Activated CD4-positive, alpha-beta T cell treated with anti-CD3 and anti-CD28 coated beads for 36 hours (primary cell): ENCODE measurements around the gene COL6A5. TPM values are rescaled to one million over a fixed set of nuclear protein-coding genes. Genes with fewer than 3 reads are reported as not detected.
"Not testable (repeated sequence)": the region's sequence is repeated elsewhere in the genome, so short reads cannot be mapped to it uniquely, and the experiment has no call there.

Experiments
- ATAC-seq: fragments of 200-7000 bp; cut with Tn5 transposase; one replicate; pipeline ENCODE4 v1.10.0; 2021; ENCODE audit warnings: mild to moderate bottlenecking, moderate library complexity
- CTCF ChIA-PET: fragments of 350-600 bp; sonication (Branson Sonifier 250); formaldehyde crosslinking; loops from one replicate; lab custom pipeline; 2021; ENCODE audit warnings: antibody characterized with exemption; lab: Charles Lee
- POLR2A ChIA-PET: fragments of 350-600 bp; sonication (Branson Sonifier 250); formaldehyde crosslinking; loops from one replicate; lab custom pipeline; 2021; ENCODE audit warnings: antibody characterized with exemption, inconsistent platforms; lab: Charles Lee
- DNase-seq: peaks from one replicate; pipeline ENCODE4 v3.0.0-alpha.2; 2020
- H3K27ac Mint-ChIP-seq: one replicate; pipeline ENCODE4 v1.8.0; 2021; ENCODE audit warnings: mixed read lengths
- H3K27me3 Mint-ChIP-seq: one replicate; pipeline ENCODE4 v1.8.0; 2021; ENCODE audit warnings: mixed read lengths
- H3K36me3 Mint-ChIP-seq: one replicate; pipeline ENCODE4 v1.8.0; 2021; ENCODE audit warnings: low read depth, mixed read lengths
- H3K4me1 Mint-ChIP-seq: one replicate; pipeline ENCODE4 v1.8.0; 2021; ENCODE audit warnings: mixed read lengths
- H3K4me3 Mint-ChIP-seq: one replicate; pipeline ENCODE4 v1.8.0; 2021; ENCODE audit warnings: mild to moderate bottlenecking, moderate library complexity, mixed read lengths
- H3K9me3 Mint-ChIP-seq: one replicate; pipeline ENCODE4 v1.8.0; 2021; ENCODE audit warnings: low read depth, mixed read lengths
- intact Hi-C, 2 experiments: fragments of 100-400 bp; cut with DNase I in 1 of 2; cut with micrococcal nuclease in 1 of 2; formaldehyde crosslinking; loops; one replicate each; pipeline versions ENCODE4 v1.14.2 to v1.15.1; 2022 to 2024; cut with DNase I, micrococcal nuclease
- total RNA-seq, 2 experiments: library from RNA; stranded (reverse); gene quantifications; one replicate each; pipeline ENCODE4 v1.2.3, GENCODE V29; 2021

Gene COL6A5
- total RNA-seq, 2 experiments from 2014 or later = not detected

- Mint-ChIP-seq H3K9me3 (no peaks in the 10 kb centered on the region), H3K4me1 (no peaks in the 10 kb centered on the region), H3K27me3 (peaks cover 21% of the 10 kb centered on the region), H3K36me3 (no peaks in the 10 kb centered on the region), H3K27ac (no peak overlapping the region), H3K4me3 (no peak overlapping the region)
- no peak for ATAC-seq
- intact Hi-C loops = no loop called here
- no peak for DNase-seq
- ChIA-PET CTCF (no interaction called here), POLR2A (no interaction called here)
These were observed 75.0 kb downstream of the COL6A5 start for GRCh38 chr3:130420466-130420865.

- ChIA-PET CTCF (no interaction called here), POLR2A (no interaction called here)
- intact Hi-C loops = no loop called here
- Mint-ChIP-seq H3K9me3 (no peaks in the 10 kb centered on the region), H3K27me3 (peaks cover 20% of the 10 kb centered on the region), H3K4me3 (no peak overlapping the region), H3K27ac (no peak overlapping the region), H3K4me1 (no peaks in the 10 kb centered on the region), H3K36me3 (no peaks in the 10 kb centered on the region)
- DNase-seq = no peak
- no peak for ATAC-seq
These were observed 77.6 kb downstream of the COL6A5 start for GRCh38 chr3:130423064-130423463.

GRCh38 chr3:130424837-130425236 is 79.4 kb downstream of the COL6A5 start:
- Mint-ChIP-seq H3K4me3 (no peak overlapping the region), H3K27ac (no peak overlapping the region), H3K9me3 (no peaks in the 10 kb centered on the region), H3K36me3 (no peaks in the 10 kb centered on the region), H3K27me3 (peaks cover 18% of the 10 kb centered on the region), H3K4me1 (no peaks in the 10 kb centered on the region)
- intact Hi-C loops = no loop called here
- ChIA-PET CTCF (no interaction called here), POLR2A (no interaction called here)
- ATAC-seq = no peak
- no peak for DNase-seq

- DNase-seq (no peak), ATAC-seq (no peak)
- intact Hi-C loops = no loop called here
- H3K4me3 Mint-ChIP-seq = no peak overlapping the region
- no peaks in the 10 kb centered on the region for H3K4me1 Mint-ChIP-seq
- no peak overlapping the region for H3K27ac Mint-ChIP-seq
- no peaks in the 10 kb centered on the region for H3K9me3 Mint-ChIP-seq
- ChIA-PET POLR2A (no interaction called here), CTCF (no interaction called here)
- no peaks in the 10 kb centered on the region for H3K36me3 Mint-ChIP-seq
- H3K27me3 Mint-ChIP-seq = peaks cover 18% of the 10 kb centered on the region
These were observed 80.0 kb downstream of the COL6A5 start for GRCh38 chr3:130425484-130425883.

GRCh38 chr3:130426206-130426605 is 80.7 kb downstream of the COL6A5 start:
- intact Hi-C loops = no loop called here
- H3K4me3 Mint-ChIP-seq = no peak overlapping the region
- no peaks in the 10 kb centered on the region for H3K4me1 Mint-ChIP-seq
- ChIA-PET CTCF (no interaction called here), POLR2A (no interaction called here)
- peaks cover 17% of the 10 kb centered on the region for H3K27me3 Mint-ChIP-seq
- DNase-seq (no peak), ATAC-seq (no peak)
- no peaks in the 10 kb centered on the region for H3K9me3 Mint-ChIP-seq
- no peak overlapping the region for H3K27ac Mint-ChIP-seq
- H3K36me3 Mint-ChIP-seq = no peaks in the 10 kb centered on the region

- Mint-ChIP-seq H3K27ac (no peak overlapping the region), H3K27me3 (peaks cover 16% of the 10 kb centered on the region), H3K36me3 (no peaks in the 10 kb centered on the region), H3K4me1 (no peaks in the 10 kb centered on the region), H3K4me3 (no peak overlapping the region), H3K9me3 (no peaks in the 10 kb centered on the region)
- intact Hi-C loops = no loop called here
- ATAC-seq (no peak), DNase-seq (no peak)
- ChIA-PET POLR2A (no interaction called here), CTCF (interaction anchor here (0.5 to 0.8 kb wide), 2 partner anchors 70 to 180 kb away, joined by 3 to 4 read pairs; no protein-coding TSS in a partner anchor)
These were observed 83.6 kb downstream of the COL6A5 start for GRCh38 chr3:130428871-130429712.

GRCh38 chr3:130429713-130430023 is 84.2 kb downstream of the COL6A5 start:
- intact Hi-C loops = no loop called here
- Mint-ChIP-seq H3K27ac (no peak overlapping the region), H3K4me3 (no peak overlapping the region), H3K36me3 (no peaks in the 10 kb centered on the region), H3K27me3 (peaks cover 12% of the 10 kb centered on the region), H3K4me1 (no peaks in the 10 kb centered on the region), H3K9me3 (no peaks in the 10 kb centered on the region)
- ATAC-seq (no peak), DNase-seq (no peak)
- ChIA-PET CTCF (interaction anchor here (0.8 kb wide), 1 partner anchor 180 kb away, joined by 4 read pairs; no protein-coding TSS in a partner anchor), POLR2A (no interaction called here)

- Mint-ChIP-seq H3K4me1 (no peaks in the 10 kb centered on the region), H3K4me3 (no peak overlapping the region), H3K27ac (no peak overlapping the region), H3K9me3 (no peaks in the 10 kb centered on the region), H3K36me3 (no peaks in the 10 kb centered on the region), H3K27me3 (peaks cover 8% of the 10 kb centered on the region)
- DNase-seq (no peak), ATAC-seq (no peak)
- CTCF ChIA-PET = interaction anchor here (0.5 to 1.4 kb wide), 2 partner anchors 10 to 20 kb away, joined by 3 to 4 read pairs; no protein-coding TSS in a partner anchor
- POLR2A ChIA-PET = no interaction called here
- intact Hi-C loops = no loop called here
These were observed 84.8 kb downstream of the COL6A5 start for GRCh38 chr3:130430266-130430665.

GRCh38 chr3:130432086-130432485 is 86.6 kb downstream of the COL6A5 start:
- POLR2A ChIA-PET, H3K4me3 Mint-ChIP-seq, CTCF ChIA-PET: not testable (repeated sequence)

GRCh38 chr3:130433306-130433705 is 87.8 kb downstream of the COL6A5 start:
- ATAC-seq = no peak
- intact Hi-C loops = no loop called here
- ChIA-PET CTCF (no interaction called here), POLR2A (no interaction called here)
- Mint-ChIP-seq H3K9me3 (no peaks in the 10 kb centered on the region), H3K36me3 (no peaks in the 10 kb centered on the region), H3K4me1 (no peaks in the 10 kb centered on the region), H3K4me3 (no peak overlapping the region), H3K27ac (no peak overlapping the region), H3K27me3 (peaks cover 21% of the 10 kb centered on the region)
- DNase-seq = no peak

More at GRCh38 chr3:130432086-130432485, 86.6 kb downstream of the COL6A5 start:
- DNase-seq, H3K36me3 Mint-ChIP-seq, H3K27ac Mint-ChIP-seq, ATAC-seq, H3K4me1 Mint-ChIP-seq, intact Hi-C loops, H3K9me3 Mint-ChIP-seq: not testable (repeated sequence)
- H3K27me3 Mint-ChIP-seq = peaks cover 15% of the 10 kb centered on the region

- ChIA-PET CTCF (interaction anchor here (0.7 kb wide), 1 partner anchor 166 kb away, joined by 3 read pairs; no protein-coding TSS in a partner anchor), POLR2A (no interaction called here)
- Mint-ChIP-seq H3K4me1 (no peaks in the 10 kb centered on the region), H3K27ac (no peak overlapping the region), H3K27me3 (peaks cover 18% of the 10 kb centered on the region), H3K9me3 (no peaks in the 10 kb centered on the region), H3K36me3 (no peaks in the 10 kb centered on the region), H3K4me3 (no peak overlapping the region)
- intact Hi-C loops = loop anchor here in 1 of 2 experiments (10.0 kb wide), 1 partner anchor 167 kb away; no protein-coding TSS in a partner anchor
- DNase-seq (no peak), ATAC-seq (no peak)
These were observed 96.8 kb downstream of the COL6A5 start for GRCh38 chr3:130442284-130442683.

- H3K4me1 Mint-ChIP-seq, ATAC-seq, H3K36me3 Mint-ChIP-seq, CTCF ChIA-PET, POLR2A ChIA-PET, DNase-seq, H3K4me3 Mint-ChIP-seq, H3K9me3 Mint-ChIP-seq, H3K27me3 Mint-ChIP-seq, H3K27ac Mint-ChIP-seq: not testable (repeated sequence)
- intact Hi-C loops = loop anchor here in 1 of 2 experiments (10.0 kb wide), 1 partner anchor 172 kb away; no protein-coding TSS in a partner anchor
These were observed 101.4 kb downstream of the COL6A5 start for GRCh38 chr3:130446840-130447239.
